Neural progenitor cell (in vitro differentiated cells): ENCODE results near the gene ZNF383. TPM values are rescaled to one million over a fixed set of nuclear protein-coding genes. Genes with fewer than 3 reads are reported as not detected.
"Not testable (repeated sequence)": the region's sequence is repeated elsewhere in the genome, so short reads cannot be mapped to it uniquely, and the experiment has no call there.

ENCODE experiments used
- DNase-seq: peaks from one replicate; pipeline ENCODE4 v3.0.0-alpha.2; 2016; ENCODE audit warnings: low spot score
- H2AFZ ChIP-seq: fragments of 200-600 bp; sonication (generic); replicated peaks from 2 replicates; pipeline ENCODE4 v1.6.1; 2016; ENCODE audit warnings: antibody characterized with exemption
- H3F3A ChIP-seq: fragments of 200-600 bp; sonication (generic); 2 replicates; pipeline ENCODE4 v1.6.1; 2016; ENCODE audit warnings: antibody characterized with exemption, low read depth
- H3K27ac ChIP-seq: fragments of 200-600 bp; sonication (generic); 2 replicates; pipeline ENCODE4 v1.5.1; 2016; ENCODE audit warnings: mild to moderate bottlenecking
- H3K27me3 ChIP-seq: fragments of 200-600 bp; sonication (generic); 2 replicates; pipeline ENCODE4 v1.6.1; 2016; ENCODE audit warnings: mild to moderate bottlenecking, moderate library complexity
- H3K36me3 ChIP-seq: fragments of 200-600 bp; sonication (generic); 2 replicates; pipeline ENCODE4 v1.5.1; 2016
- H3K4me1 ChIP-seq: fragments of 200-600 bp; sonication (generic); 2 replicates; pipeline ENCODE4 v1.6.1; 2016; ENCODE audit warnings: mixed run types
- H3K4me2 ChIP-seq: fragments of 200-600 bp; sonication (generic); 2 replicates; pipeline ENCODE4 v1.6.1; 2016
- H3K4me3 ChIP-seq: fragments of 200-600 bp; sonication (generic); 2 replicates; pipeline ENCODE4 v1.5.1; 2016
- H3K79me2 ChIP-seq: fragments of 200-600 bp; sonication (generic); 2 replicates; pipeline ENCODE4 v1.6.1; 2016; ENCODE audit warnings: low read depth
- H3K9ac ChIP-seq: fragments of 200-600 bp; sonication (generic); 2 replicates; pipeline ENCODE4 v1.6.1; 2016
- H3K9me3 ChIP-seq: fragments of 200-600 bp; sonication (generic); 2 replicates; pipeline ENCODE4 v1.5.1; 2016; ENCODE audit warnings: low read depth
- H4K20me1 ChIP-seq: fragments of 200-600 bp; sonication (generic); 2 replicates; pipeline ENCODE4 v1.6.1; 2016; ENCODE audit warnings: low read depth
- H3K27ac Mint-ChIP-seq: 3 replicates; pipeline ENCODE4 v1.8.0; 2021; ENCODE audit warnings: mixed read lengths
- H3K27me3 Mint-ChIP-seq: 2 replicates; pipeline ENCODE4 v1.8.0; 2022; ENCODE audit warnings: low read depth, mild to moderate bottlenecking, inconsistent platforms, moderate library complexity, mixed read lengths; ENCODE audit not compliant: insufficient read depth
- H3K36me3 Mint-ChIP-seq: 3 replicates; pipeline ENCODE4 v1.8.0; 2021; ENCODE audit warnings: mixed read lengths
- H3K4me1 Mint-ChIP-seq: 3 replicates; pipeline ENCODE4 v1.8.0; 2021; ENCODE audit warnings: mixed read lengths
- H3K4me3 Mint-ChIP-seq: 3 replicates; pipeline ENCODE4 v1.8.0; 2021; ENCODE audit warnings: mild to moderate bottlenecking, moderate library complexity, mixed read lengths
- H3K9me3 Mint-ChIP-seq: 3 replicates; pipeline ENCODE4 v1.8.0; 2020; ENCODE audit warnings: mixed read lengths
- CTCF ChIP-seq: fragments of 200-600 bp; sonication (generic); IDR thresholded peaks from 2 replicates; pipeline ENCODE4 v1.5.1; 2017; ENCODE audit warnings: antibody characterized with exemption, mild to moderate bottlenecking
- EZH2 ChIP-seq: fragments of 200-600 bp; sonication (generic); IDR thresholded peaks from 2 replicates; pipeline ENCODE4 v1.6.1; 2017; ENCODE audit warnings: antibody characterized with exemption, mild to moderate bottlenecking, moderate library complexity
- EZH2phosphoT487 ChIP-seq: fragments of 200-600 bp; sonication (generic); IDR thresholded peaks from 2 replicates; pipeline ENCODE4 v1.6.1; 2017; ENCODE audit warnings: antibody characterized with exemption
- total RNA-seq: library from RNA; depleted of rRNA; stranded (reverse); fragments of >200 nt; gene quantifications from 2 replicates; pipeline ENCODE4 v1.2.3, GENCODE V29; 2015; ENCODE audit warnings: low replicate concordance

The ZNF383 gene
- total RNA-seq, 1 donor from 2014 or later, result 8.9 TPM

GRCh38 chr19:37243206-37243632, 25.2 kb downstream of the ZNF383 start:
- TF ChIP-seq EZH2, result no peak
- Mint-ChIP-seq H3K27ac (no peak overlapping the region), H3K36me3 (peaks cover 48% of the 10 kb centered on the region), H3K4me3 (no peak overlapping the region), H3K9me3 (peaks cover 65% of the 10 kb centered on the region), H3K4me1 (no peaks in the 10 kb centered on the region), H3K27me3 (peaks cover 10% of the 10 kb centered on the region)
- Histone ChIP-seq H3K4me3 (no peak overlapping the region), H3K79me2 (no peaks in the 10 kb centered on the region), H3K36me3 (peaks cover 25% of the 10 kb centered on the region), H2AFZ (no peak overlapping the region), H3K4me2 (no peak overlapping the region), H3K9me3 (peaks cover 39% of the 10 kb centered on the region), H3F3A (no peaks in the 10 kb centered on the region), H3K9ac (no peak overlapping the region), H3K4me1 (no peaks in the 10 kb centered on the region), H3K27ac (no peak overlapping the region), H3K27me3 (no peaks in the 10 kb centered on the region), H4K20me1 (no peaks in the 10 kb centered on the region)
- no peak for DNase-seq

- Histone ChIP-seq H3K27me3 (no peaks in the 10 kb centered on the region), H3K9ac (no peak overlapping the region), H3K36me3 (no peaks in the 10 kb centered on the region), H2AFZ (no peak overlapping the region), H3K4me2 (no peak overlapping the region), H3K4me1 (no peaks in the 10 kb centered on the region), H3K27ac (no peak overlapping the region), H4K20me1 (no peaks in the 10 kb centered on the region), H3K4me3 (no peak overlapping the region), H3K9me3 (peaks cover 20% of the 10 kb centered on the region), H3K79me2 (no peaks in the 10 kb centered on the region), H3F3A (no peaks in the 10 kb centered on the region)
- Mint-ChIP-seq H3K9me3 (peaks cover 66% of the 10 kb centered on the region), H3K27ac (no peak overlapping the region), H3K27me3 (peaks cover 11% of the 10 kb centered on the region), H3K36me3 (no peaks in the 10 kb centered on the region), H3K4me1 (no peaks in the 10 kb centered on the region), H3K4me3 (no peak overlapping the region)
- TF ChIP-seq CTCF (no peak), EZH2phosphoT487 (no peak), EZH2 (no peak)
- no peak for DNase-seq
These were observed 33.6 kb downstream of the ZNF383 start for GRCh38 chr19:37251308-37252229.

GRCh38 chr19:37263028-37263427, 45.0 kb downstream of the ZNF383 start:
- not testable (repeated sequence) for H3K4me2 ChIP-seq, H3K36me3 Mint-ChIP-seq, DNase-seq, H3K4me1 ChIP-seq, H3K27me3 ChIP-seq, H3K36me3 ChIP-seq, H3K9ac ChIP-seq, H2AFZ ChIP-seq, H3K27me3 Mint-ChIP-seq, H3K27ac ChIP-seq, H4K20me1 ChIP-seq, H3F3A ChIP-seq, H3K79me2 ChIP-seq, H3K4me3 Mint-ChIP-seq, H3K9me3 ChIP-seq, H3K27ac Mint-ChIP-seq, H3K4me3 ChIP-seq, H3K4me1 Mint-ChIP-seq
- H3K9me3 Mint-ChIP-seq, result peaks cover 27% of the 10 kb centered on the region

GRCh38 chr19:37267005-37267404, 49.0 kb downstream of the ZNF383 start:
- H3F3A ChIP-seq, H3K4me3 Mint-ChIP-seq, H3K4me3 ChIP-seq, H3K36me3 ChIP-seq, H3K27ac ChIP-seq, H3K27me3 ChIP-seq, H3K27ac Mint-ChIP-seq, H3K4me2 ChIP-seq, H4K20me1 ChIP-seq, H3K4me1 ChIP-seq, H3K79me2 ChIP-seq, H2AFZ ChIP-seq, H3K4me1 Mint-ChIP-seq, H3K9me3 ChIP-seq, DNase-seq, H3K9ac ChIP-seq, H3K36me3 Mint-ChIP-seq, H3K27me3 Mint-ChIP-seq: not testable (repeated sequence)
- peaks cover 14% of the 10 kb centered on the region for H3K9me3 Mint-ChIP-seq

- H3K27me3 ChIP-seq, H3K4me1 Mint-ChIP-seq, H3K36me3 Mint-ChIP-seq, H3K9ac ChIP-seq, H2AFZ ChIP-seq, H3K9me3 ChIP-seq, H3K79me2 ChIP-seq, H3K27ac ChIP-seq, H3K27me3 Mint-ChIP-seq, H4K20me1 ChIP-seq, H3F3A ChIP-seq, H3K4me3 ChIP-seq, H3K4me2 ChIP-seq, H3K36me3 ChIP-seq, DNase-seq, H3K4me3 Mint-ChIP-seq, H3K4me1 ChIP-seq, H3K27ac Mint-ChIP-seq: not testable (repeated sequence)
- peaks cover 10% of the 10 kb centered on the region for H3K9me3 Mint-ChIP-seq
These were observed 49.7 kb downstream of the ZNF383 start for GRCh38 chr19:37267755-37268154.

- not testable (repeated sequence) for H3K36me3 Mint-ChIP-seq, H3K27ac ChIP-seq, H3K9me3 ChIP-seq, H3K9me3 Mint-ChIP-seq, H3K4me2 ChIP-seq, H3K4me3 Mint-ChIP-seq, H3K36me3 ChIP-seq, H3K4me1 Mint-ChIP-seq, DNase-seq, H2AFZ ChIP-seq, H3K27ac Mint-ChIP-seq, H3K4me3 ChIP-seq, H4K20me1 ChIP-seq, H3K27me3 Mint-ChIP-seq, H3K9ac ChIP-seq, H3F3A ChIP-seq, H3K4me1 ChIP-seq, H3K27me3 ChIP-seq, H3K79me2 ChIP-seq
These were observed 62.6 kb downstream of the ZNF383 start for GRCh38 chr19:37280656-37281055.

GRCh38 chr19:37284020-37284419, 66.0 kb downstream of the ZNF383 start:
- not testable (repeated sequence) for H3K27ac ChIP-seq, H3F3A ChIP-seq, H3K9me3 Mint-ChIP-seq, H3K36me3 Mint-ChIP-seq, H3K4me1 Mint-ChIP-seq, H3K4me2 ChIP-seq, DNase-seq, H3K27ac Mint-ChIP-seq, H3K9me3 ChIP-seq, H2AFZ ChIP-seq, H3K27me3 Mint-ChIP-seq, H3K79me2 ChIP-seq, H4K20me1 ChIP-seq, H3K4me3 ChIP-seq, H3K4me1 ChIP-seq, H3K9ac ChIP-seq, H3K27me3 ChIP-seq, H3K4me3 Mint-ChIP-seq, H3K36me3 ChIP-seq
